ENCODE measurements around the gene MYH14.

The MYH14 gene

GRCh38 chr19:50191216-50191615 lies 12.2 kb upstream of the MYH14 start:
- H3K27me3 ChIP-seq (ENCODE audit: control insufficient read depth, insufficient read depth, low read length): no peaks in the 10 kb centered on the region
- no peaks in the 10 kb centered on the region for H3K36me3 ChIP-seq (ENCODE audit: control insufficient read depth, insufficient read depth, low read length)
- no peaks in the 10 kb centered on the region for H3K4me1 ChIP-seq (ENCODE audit: control insufficient read depth, insufficient read depth, low read length)
- H3K4me3 ChIP-seq (ENCODE audit: low read length): no peak overlapping the region
- no peak for DNase-seq (ENCODE audit: low read depth, low spot score)
- WGBS (ENCODE audit: insufficient coverage, insufficient read length): no CpG with 5 or more reads among the region's 4 CpGs
- H3K27ac ChIP-seq (ENCODE audit: low read length): no peak overlapping the region
- peaks cover 4% of the 10 kb centered on the region for H3K9me3 ChIP-seq (ENCODE audit: control insufficient read depth, insufficient read depth, low read length)

DNA sequence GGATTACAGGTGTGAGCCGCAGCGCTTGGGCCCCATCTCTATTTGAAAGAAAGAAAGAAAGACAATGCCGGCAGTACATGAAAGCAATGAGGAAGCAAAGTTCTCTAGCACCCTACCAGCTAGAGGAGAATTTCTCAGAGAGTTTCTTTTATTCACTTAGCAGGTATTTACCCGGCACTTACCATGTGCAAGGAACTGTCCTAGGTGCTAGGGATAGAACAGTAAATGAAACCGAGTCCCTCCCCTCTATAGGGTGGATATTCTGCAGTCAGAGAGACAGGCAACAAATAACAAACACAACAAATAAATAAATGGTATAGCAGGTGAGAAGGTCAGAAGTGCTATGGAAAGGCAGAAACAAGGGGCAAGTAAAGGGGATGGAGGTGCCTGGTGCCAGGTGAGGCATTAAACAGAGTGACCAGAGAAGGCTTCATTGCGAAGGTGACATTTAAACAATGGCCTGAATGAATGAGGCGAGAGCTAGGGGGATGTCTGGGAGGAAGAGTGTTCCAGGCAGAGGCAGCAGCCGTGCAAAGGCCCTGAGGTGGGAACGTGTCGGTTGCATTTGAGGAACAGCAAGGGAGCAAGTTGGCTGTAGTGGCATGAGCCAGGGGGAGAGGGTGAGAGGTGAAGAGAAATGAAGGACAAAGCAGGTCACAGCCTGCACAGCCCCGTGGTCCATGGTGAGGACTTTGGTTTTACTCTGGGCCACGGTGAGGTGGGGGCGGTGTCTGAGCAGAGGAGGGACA lies 10.8 kb upstream of the MYH14 start:
- no peaks in the 10 kb centered on the region for H3K4me1 ChIP-seq (ENCODE audit: control insufficient read depth, insufficient read depth, low read length)
- no CpG with 5 or more reads among the region's 13 CpGs for WGBS (ENCODE audit: insufficient coverage, insufficient read length)

DNA sequence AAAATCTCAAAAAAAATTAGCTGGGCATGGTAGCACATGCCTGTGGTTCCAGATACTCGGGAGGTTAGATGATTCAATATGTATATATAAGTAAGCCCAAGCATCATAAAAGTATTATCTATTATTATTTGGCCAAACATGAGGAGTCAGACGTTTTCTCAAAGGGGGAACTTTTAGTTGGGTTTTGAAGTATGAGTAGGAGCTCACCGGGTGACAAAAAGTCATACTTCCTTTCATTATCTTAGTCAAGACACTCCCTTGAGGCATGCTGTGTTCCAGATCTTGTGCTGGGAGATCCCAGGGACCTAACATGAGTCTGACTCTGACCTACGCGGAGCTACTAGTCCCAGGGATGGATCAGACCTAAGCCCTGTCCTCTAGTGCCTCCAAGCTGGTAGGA lies 8.2 kb upstream of the MYH14 start:
- DNase-seq (ENCODE audit: low read depth, low spot score): no peak
- H3K4me3 ChIP-seq (ENCODE audit: low read length): no peak overlapping the region
- no CpG with 5 or more reads among the region's 5 CpGs for WGBS (ENCODE audit: insufficient coverage, insufficient read length)
- no peaks in the 10 kb centered on the region for H3K4me1 ChIP-seq (ENCODE audit: control insufficient read depth, insufficient read depth, low read length)
- H3K36me3 ChIP-seq (ENCODE audit: control insufficient read depth, insufficient read depth, low read length): no peaks in the 10 kb centered on the region
- H3K27ac ChIP-seq (ENCODE audit: low read length): no peak overlapping the region
- H3K9me3 ChIP-seq (ENCODE audit: control insufficient read depth, insufficient read depth, low read length): peaks cover 6% of the 10 kb centered on the region
- no peaks in the 10 kb centered on the region for H3K27me3 ChIP-seq (ENCODE audit: control insufficient read depth, insufficient read depth, low read length)

More for the DNA sequence above, 10.8 kb upstream of the MYH14 start:
- H3K9me3 ChIP-seq (ENCODE audit: control insufficient read depth, insufficient read depth, low read length): peaks cover 4% of the 10 kb centered on the region
- no peak overlapping the region for H3K4me3 ChIP-seq (ENCODE audit: low read length)
- H3K27me3 ChIP-seq (ENCODE audit: control insufficient read depth, insufficient read depth, low read length): no peaks in the 10 kb centered on the region
- no peak overlapping the region for H3K27ac ChIP-seq (ENCODE audit: low read length)
- no peaks in the 10 kb centered on the region for H3K36me3 ChIP-seq (ENCODE audit: control insufficient read depth, insufficient read depth, low read length)
- no peak for DNase-seq (ENCODE audit: low read depth, low spot score)

DNA sequence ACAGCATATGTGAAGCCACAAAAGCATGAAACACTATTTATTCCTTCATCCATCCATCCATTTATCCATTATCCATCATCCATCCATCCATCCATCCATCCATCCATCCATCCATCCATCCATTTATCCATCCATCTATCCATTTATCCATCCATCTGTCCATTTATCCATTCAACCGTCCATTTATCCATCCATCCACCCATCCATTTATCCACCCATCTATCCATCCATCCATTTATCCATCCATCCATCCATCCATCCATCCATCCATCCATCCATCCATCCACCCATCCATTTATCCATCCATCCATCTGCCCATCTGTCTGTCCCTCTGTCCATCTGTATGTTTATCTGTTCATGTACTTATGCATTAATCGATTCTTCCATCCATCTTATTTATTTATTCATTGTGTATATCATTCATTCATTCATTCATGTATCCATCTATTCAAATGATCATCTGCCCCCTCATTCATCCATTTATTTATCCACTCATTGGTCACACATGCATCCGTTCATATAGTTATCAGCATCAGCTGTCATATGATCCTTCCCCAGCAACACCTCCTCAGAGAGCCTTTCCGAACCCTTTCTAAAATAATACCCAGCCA lies 7.0 kb upstream of the MYH14 start:
- peaks cover 6% of the 10 kb centered on the region for H3K9me3 ChIP-seq (ENCODE audit: control insufficient read depth, insufficient read depth, low read length)
- H3K27me3 ChIP-seq (ENCODE audit: control insufficient read depth, insufficient read depth, low read length): no peaks in the 10 kb centered on the region
- DNase-seq (ENCODE audit: low read depth, low spot score): no peak
- H3K36me3 ChIP-seq (ENCODE audit: control insufficient read depth, insufficient read depth, low read length): no peaks in the 10 kb centered on the region
- H3K4me1 ChIP-seq (ENCODE audit: control insufficient read depth, insufficient read depth, low read length): no peaks in the 10 kb centered on the region
- H3K4me3 ChIP-seq (ENCODE audit: low read length): no peak overlapping the region
- WGBS (ENCODE audit: insufficient coverage, insufficient read length): no CpG with 5 or more reads among the region's 4 CpGs
- H3K27ac ChIP-seq (ENCODE audit: low read length): no peak overlapping the region

DNA sequence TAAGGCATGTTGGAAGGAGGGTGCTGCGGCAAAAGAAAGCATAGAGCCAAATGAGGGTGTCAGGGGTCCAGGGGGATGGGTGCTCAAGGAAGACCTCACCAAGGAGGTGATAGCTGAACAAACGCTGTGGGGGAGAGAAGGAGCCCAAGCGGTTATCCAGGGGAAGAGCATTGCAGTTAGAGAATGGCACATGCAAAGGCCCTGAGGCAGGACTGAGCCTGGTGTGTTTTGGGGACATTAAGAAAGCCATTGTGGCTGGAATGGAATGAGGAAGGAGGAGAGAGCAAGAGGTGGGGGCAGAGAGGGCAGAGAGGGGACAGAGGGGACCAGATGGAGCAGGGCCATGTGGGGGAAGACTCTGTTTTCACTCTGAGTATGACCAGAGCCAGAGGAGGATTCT lies 6.1 kb upstream of the MYH14 start:
- H3K4me1 ChIP-seq (ENCODE audit: control insufficient read depth, insufficient read depth, low read length): no peaks in the 10 kb centered on the region

GRCh38 chr19:50198431-50199258 lies 4.8 kb upstream of the MYH14 start:
- no CpG with 5 or more reads among the region's 7 CpGs for WGBS (ENCODE audit: insufficient coverage, insufficient read length)
- no peak overlapping the region for H3K4me3 ChIP-seq (ENCODE audit: low read length)
- H3K27ac ChIP-seq (ENCODE audit: low read length): no peak overlapping the region
- H3K27me3 ChIP-seq (ENCODE audit: control insufficient read depth, insufficient read depth, low read length): no peaks in the 10 kb centered on the region
- DNase-seq (ENCODE audit: low read depth, low spot score): no peak
- H3K36me3 ChIP-seq (ENCODE audit: control insufficient read depth, insufficient read depth, low read length): no peaks in the 10 kb centered on the region
- H3K9me3 ChIP-seq (ENCODE audit: control insufficient read depth, insufficient read depth, low read length): peaks cover 6% of the 10 kb centered on the region
- H3K4me1 ChIP-seq (ENCODE audit: control insufficient read depth, insufficient read depth, low read length): no peaks in the 10 kb centered on the region

More for the DNA sequence above, 6.1 kb upstream of the MYH14 start:
- Histone ChIP-seq H3K9me3 (ENCODE audit: control insufficient read depth, insufficient read depth, low read length) (peaks cover 6% of the 10 kb centered on the region), H3K27ac (ENCODE audit: low read length) (no peak overlapping the region), H3K36me3 (ENCODE audit: control insufficient read depth, insufficient read depth, low read length) (no peaks in the 10 kb centered on the region), H3K27me3 (ENCODE audit: control insufficient read depth, insufficient read depth, low read length) (no peaks in the 10 kb centered on the region), H3K4me3 (ENCODE audit: low read length) (no peak overlapping the region)
- DNase-seq (ENCODE audit: low read depth, low spot score): no peak
- WGBS (ENCODE audit: insufficient coverage, insufficient read length): no CpG with 5 or more reads among the region's 3 CpGs

GRCh38 chr19:50199259-50199555 lies 4.2 kb upstream of the MYH14 start:
- WGBS (ENCODE audit: insufficient coverage, insufficient read length): no CpG with 5 or more reads among the region's 5 CpGs
- no peak overlapping the region for H3K27ac ChIP-seq (ENCODE audit: low read length)
- peaks cover 6% of the 10 kb centered on the region for H3K9me3 ChIP-seq (ENCODE audit: control insufficient read depth, insufficient read depth, low read length)
- no peaks in the 10 kb centered on the region for H3K4me1 ChIP-seq (ENCODE audit: control insufficient read depth, insufficient read depth, low read length)
- DNase-seq (ENCODE audit: low read depth, low spot score): no peak
- no peak overlapping the region for H3K4me3 ChIP-seq (ENCODE audit: low read length)
- H3K27me3 ChIP-seq (ENCODE audit: control insufficient read depth, insufficient read depth, low read length): no peaks in the 10 kb centered on the region
- H3K36me3 ChIP-seq (ENCODE audit: control insufficient read depth, insufficient read depth, low read length): no peaks in the 10 kb centered on the region

- Histone ChIP-seq H3K27me3 (ENCODE audit: control insufficient read depth, insufficient read depth, low read length) (no peaks in the 10 kb centered on the region), H3K4me1 (ENCODE audit: control insufficient read depth, insufficient read depth, low read length) (no peaks in the 10 kb centered on the region), H3K27ac (ENCODE audit: low read length) (no peak overlapping the region), H3K9me3 (ENCODE audit: control insufficient read depth, insufficient read depth, low read length) (peaks cover 3% of the 10 kb centered on the region; the same call in 1 of the 2 replicates), H3K36me3 (ENCODE audit: control insufficient read depth, insufficient read depth, low read length) (no peaks in the 10 kb centered on the region), H3K4me3 (ENCODE audit: low read length) (no peak overlapping the region)
- WGBS (ENCODE audit: insufficient coverage, insufficient read length): no CpG with 5 or more reads among the region's 3 CpGs
- DNase-seq (ENCODE audit: low read depth, low spot score): no peak
Observed at GRCh38 chr19:50202386-50202785, 1.0 kb upstream of the MYH14 start.

DNA sequence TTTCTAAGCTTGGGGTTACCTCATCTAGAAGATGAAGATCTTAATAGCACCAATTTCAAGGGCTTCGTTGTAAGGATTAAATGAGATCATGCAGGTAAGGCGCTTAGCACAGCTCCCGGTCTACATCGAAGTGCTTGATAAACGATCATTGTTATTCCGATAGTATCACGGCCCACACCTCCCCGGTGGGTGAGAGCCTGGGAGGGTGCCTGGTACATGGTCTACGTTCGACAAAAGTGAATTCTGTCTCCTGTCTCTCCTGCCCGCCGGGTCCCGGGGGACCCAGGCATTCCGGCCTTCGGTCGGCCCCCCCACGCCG lies 501 bp upstream of the MYH14 start:
- Histone ChIP-seq H3K36me3 (ENCODE audit: control insufficient read depth, insufficient read depth, low read length) (no peaks in the 10 kb centered on the region), H3K4me1 (ENCODE audit: control insufficient read depth, insufficient read depth, low read length) (no peaks in the 10 kb centered on the region), H3K27ac (ENCODE audit: low read length) (no peak overlapping the region), H3K4me3 (ENCODE audit: low read length) (peak overlapping the region; percentile 28; the same call in 1 of the 2 replicates), H3K27me3 (ENCODE audit: control insufficient read depth, insufficient read depth, low read length) (no peaks in the 10 kb centered on the region), H3K9me3 (ENCODE audit: control insufficient read depth, insufficient read depth, low read length) (peaks cover 3% of the 10 kb centered on the region; the same call in 1 of the 2 replicates)
- no CpG with 5 or more reads among the region's 18 CpGs for WGBS (ENCODE audit: insufficient coverage, insufficient read length)
- DNase-seq (ENCODE audit: low read depth, low spot score): no peak

DNA sequence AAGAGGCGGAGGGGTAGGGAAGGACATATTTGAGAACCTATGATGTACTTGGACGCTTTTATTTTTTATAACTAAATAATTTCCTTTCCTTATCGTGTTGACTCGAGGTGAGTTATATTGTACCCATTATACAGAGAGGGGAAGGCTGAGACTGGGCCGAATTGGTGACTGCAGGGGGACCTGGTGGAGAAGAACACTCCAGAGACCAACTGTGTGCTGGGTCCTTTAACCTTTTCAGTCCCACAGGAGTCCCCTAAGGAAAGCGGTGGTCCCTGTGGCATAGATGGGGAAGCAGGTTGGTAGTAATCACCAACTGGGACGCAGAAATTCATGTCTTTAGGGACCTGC lies 633 bp downstream of the MYH14 start:
- DNase-seq (ENCODE audit: low read depth, low spot score): no peak
- Histone ChIP-seq H3K36me3 (ENCODE audit: control insufficient read depth, insufficient read depth, low read length) (no peaks in the 10 kb centered on the region), H3K27me3 (ENCODE audit: control insufficient read depth, insufficient read depth, low read length) (no peaks in the 10 kb centered on the region), H3K4me1 (ENCODE audit: control insufficient read depth, insufficient read depth, low read length) (no peaks in the 10 kb centered on the region), H3K9me3 (ENCODE audit: control insufficient read depth, insufficient read depth, low read length) (peaks cover 3% of the 10 kb centered on the region; the same call in 1 of the 2 replicates), H3K4me3 (ENCODE audit: low read length) (peak overlapping the region; percentile 49; the same call in 1 of the 2 replicates), H3K27ac (ENCODE audit: low read length) (no peak overlapping the region)
- WGBS (ENCODE audit: insufficient coverage, insufficient read length): no CpG with 5 or more reads among the region's 7 CpGs

Measured in iPS DF 6.9 (cell line).